Colonic mucosa (tissue), 4 donors: ENCODE results near the gene BCL11B. TPM values are rescaled to one million over a fixed set of nuclear protein-coding genes. Genes with fewer than 3 reads are reported as not detected.

Experiments used
- DNase-seq: peaks from one replicate; pipeline ENCODE4 v3.0.0-alpha.2; 2020
- H3K27ac ChIP-seq: fragments of 200-600 bp; one replicate; pipeline ENCODE4 v1.8.0; 2021
- H3K27me3 ChIP-seq: fragments of 200-600 bp; one replicate; pipeline ENCODE4 v1.8.0; 2021
- H3K36me3 ChIP-seq: fragments of 200-600 bp; one replicate; pipeline ENCODE4 v1.8.0; 2021
- H3K4me1 ChIP-seq: fragments of 200-600 bp; one replicate; pipeline ENCODE4 v1.8.0; 2021; ENCODE audit warnings: mild to moderate bottlenecking
- H3K4me3 ChIP-seq: fragments of 200-600 bp; one replicate; pipeline ENCODE4 v1.8.0; 2021
- H3K9ac ChIP-seq, 2 donors: one replicate each; pipeline ENCODE4 v1.7.0; 2013; ENCODE audit warnings: control low read depth in 2 of 2, low read depth in 2 of 2, low read length in 2 of 2
- H3K9me3 ChIP-seq: fragments of 200-600 bp; one replicate; pipeline ENCODE4 v1.8.0; 2021
- intact Hi-C: fragments of 100-400 bp; cut with DNase I; formaldehyde crosslinking; loops from one replicate; pipeline ENCODE4 v1.14.1; 2022
- total RNA-seq, 2 donors: library from RNA; stranded (reverse); fragmentation: NEBNext Ultra II Directional in 1 of 2; extraction: Animal tissue kit (Norgen Biotek cat#: 25700) in 1 of 2; gene quantifications; one replicate each; pipeline ENCODE4 v1.2.1, GENCODE V29; 2021
- TF ChIP-seq, protein P1 (sequence below): fragments of 200-600 bp; IDR thresholded peaks from one replicate; pipeline ENCODE4 v1.8.0; 2022; ENCODE audit warnings: antibody characterized with exemption, mild to moderate bottlenecking
- donor health status: healthy.
- donor health status: DM: no; HTN: no; CAD: no.
- donor health status: DM: no; HTN: no; CAD: no.

BCL11B gene
- total RNA-seq, 2 donors from 2014 or later, result 5.6 to 10.4 TPM

DNA sequence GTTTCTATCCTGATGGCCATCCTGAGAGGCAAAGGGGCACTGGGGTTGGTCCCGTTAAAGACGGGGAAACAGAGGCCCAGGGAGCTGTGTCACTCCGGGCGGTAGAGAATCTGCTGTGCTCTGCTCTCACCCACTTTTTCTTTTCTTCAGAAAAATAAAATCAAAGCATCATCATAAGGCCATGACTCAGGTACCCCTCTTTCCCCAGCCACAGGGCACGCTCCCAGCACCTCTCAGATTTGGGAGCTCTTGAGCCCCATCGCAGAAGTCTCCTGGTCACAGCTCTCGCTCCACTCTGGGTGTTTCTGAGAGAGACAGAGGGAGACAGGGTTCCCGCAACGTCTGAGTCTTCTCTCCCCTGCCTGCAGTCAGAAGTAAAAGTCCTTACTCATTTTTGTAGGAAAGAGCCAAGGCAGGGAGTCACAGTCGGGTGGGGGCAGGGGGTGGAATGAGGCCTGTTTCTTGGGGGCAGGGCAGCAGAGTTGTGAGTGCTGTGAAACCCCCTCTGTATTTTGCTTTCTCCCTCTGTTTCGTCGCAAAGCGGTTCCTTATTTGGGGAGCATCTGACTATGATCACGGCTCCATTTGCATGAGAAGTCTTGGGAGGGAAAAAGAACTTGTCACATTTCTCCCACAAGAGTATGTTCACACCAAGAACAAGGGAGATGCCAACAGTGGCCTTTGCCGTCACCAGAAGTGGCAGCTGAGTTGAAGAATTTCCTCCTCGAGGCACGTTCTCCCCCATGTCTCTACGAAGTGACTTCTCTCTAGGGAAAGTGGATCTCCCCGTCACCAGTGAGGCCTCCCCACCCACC, 139.0 kb downstream of the BCL11B start:
- no peak for DNase-seq

DNA sequence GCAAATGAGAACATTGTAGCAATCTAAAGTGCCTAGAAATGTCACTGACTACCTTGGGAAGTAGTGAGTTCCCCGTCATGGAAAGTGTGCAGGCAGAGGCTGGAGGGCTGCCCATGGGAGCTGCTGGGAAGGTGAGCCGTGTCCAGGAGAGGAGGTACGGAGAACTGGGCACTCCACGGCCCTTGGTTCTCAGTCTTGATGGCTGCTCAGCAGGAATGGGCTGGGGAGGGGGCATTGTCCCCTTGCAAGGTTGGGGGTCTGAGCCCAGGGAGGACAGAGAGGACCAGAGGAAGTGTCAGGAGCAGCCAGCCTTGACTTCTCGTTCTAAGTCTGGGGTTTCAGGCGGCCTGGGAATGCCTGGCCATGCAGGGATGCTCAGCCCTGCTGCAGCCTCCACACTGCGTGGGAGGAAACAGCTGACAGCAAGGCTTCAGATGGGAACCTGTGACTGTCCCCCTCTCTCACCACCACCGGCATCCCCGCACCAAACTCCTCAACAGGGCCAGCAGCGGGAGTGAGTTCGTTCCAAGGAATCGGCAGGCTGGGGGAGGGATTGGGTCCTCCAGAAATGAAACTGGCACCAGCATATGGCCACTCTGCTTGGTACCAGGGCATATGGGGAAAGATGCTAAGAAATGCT, 140.2 kb downstream of the BCL11B start:
- no peaks in the 10 kb centered on the region for H3K9me3 ChIP-seq

More for the DNA sequence above, 139.0 kb downstream of the BCL11B start:
- Histone ChIP-seq H3K27ac (no peak overlapping the region), H3K4me1 (no peaks in the 10 kb centered on the region), H3K9ac (no peak overlapping the region), H3K27me3 (no peaks in the 10 kb centered on the region), H3K36me3 (no peaks in the 10 kb centered on the region), H3K9me3 (no peaks in the 10 kb centered on the region), H3K4me3 (no peak overlapping the region)
- intact Hi-C loops, result no loop called here
- TF ChIP-seq, protein P1, sequence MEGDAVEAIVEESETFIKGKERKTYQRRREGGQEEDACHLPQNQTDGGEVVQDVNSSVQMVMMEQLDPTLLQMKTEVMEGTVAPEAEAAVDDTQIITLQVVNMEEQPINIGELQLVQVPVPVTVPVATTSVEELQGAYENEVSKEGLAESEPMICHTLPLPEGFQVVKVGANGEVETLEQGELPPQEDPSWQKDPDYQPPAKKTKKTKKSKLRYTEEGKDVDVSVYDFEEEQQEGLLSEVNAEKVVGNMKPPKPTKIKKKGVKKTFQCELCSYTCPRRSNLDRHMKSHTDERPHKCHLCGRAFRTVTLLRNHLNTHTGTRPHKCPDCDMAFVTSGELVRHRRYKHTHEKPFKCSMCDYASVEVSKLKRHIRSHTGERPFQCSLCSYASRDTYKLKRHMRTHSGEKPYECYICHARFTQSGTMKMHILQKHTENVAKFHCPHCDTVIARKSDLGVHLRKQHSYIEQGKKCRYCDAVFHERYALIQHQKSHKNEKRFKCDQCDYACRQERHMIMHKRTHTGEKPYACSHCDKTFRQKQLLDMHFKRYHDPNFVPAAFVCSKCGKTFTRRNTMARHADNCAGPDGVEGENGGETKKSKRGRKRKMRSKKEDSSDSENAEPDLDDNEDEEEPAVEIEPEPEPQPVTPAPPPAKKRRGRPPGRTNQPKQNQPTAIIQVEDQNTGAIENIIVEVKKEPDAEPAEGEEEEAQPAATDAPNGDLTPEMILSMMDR, result no peak

DNA sequence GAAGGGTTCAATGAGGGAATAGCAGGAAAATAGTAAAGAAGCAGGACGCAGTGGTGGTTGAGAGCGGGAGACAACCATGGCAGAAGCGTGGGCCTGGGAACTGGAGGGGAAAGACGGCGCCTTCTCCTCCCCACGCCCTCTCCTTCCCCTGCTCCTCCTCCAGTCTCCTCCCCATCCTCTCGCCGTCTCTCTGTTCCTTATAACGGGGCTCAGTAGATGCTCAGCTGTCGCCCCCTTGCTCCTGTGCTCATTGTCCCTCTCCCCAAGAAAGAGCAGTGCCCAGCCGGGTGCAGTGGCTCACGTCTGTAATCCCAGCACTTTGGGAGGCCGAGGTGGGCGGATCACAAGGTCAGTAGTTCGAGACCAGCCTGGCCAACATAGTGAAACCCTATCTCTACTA, 142.0 kb downstream of the BCL11B start:
- DNase-seq, result no peak
- intact Hi-C loops, result no loop called here

More for the DNA sequence above, 140.2 kb downstream of the BCL11B start:
- Histone ChIP-seq H3K9ac (no peak overlapping the region), H3K4me1 (no peaks in the 10 kb centered on the region), H3K27ac (no peak overlapping the region), H3K36me3 (no peaks in the 10 kb centered on the region), H3K27me3 (no peaks in the 10 kb centered on the region), H3K4me3 (no peak overlapping the region)
- TF ChIP-seq, protein P1, result no peak
- intact Hi-C loops, result no loop called here
- no peak for DNase-seq

DNA sequence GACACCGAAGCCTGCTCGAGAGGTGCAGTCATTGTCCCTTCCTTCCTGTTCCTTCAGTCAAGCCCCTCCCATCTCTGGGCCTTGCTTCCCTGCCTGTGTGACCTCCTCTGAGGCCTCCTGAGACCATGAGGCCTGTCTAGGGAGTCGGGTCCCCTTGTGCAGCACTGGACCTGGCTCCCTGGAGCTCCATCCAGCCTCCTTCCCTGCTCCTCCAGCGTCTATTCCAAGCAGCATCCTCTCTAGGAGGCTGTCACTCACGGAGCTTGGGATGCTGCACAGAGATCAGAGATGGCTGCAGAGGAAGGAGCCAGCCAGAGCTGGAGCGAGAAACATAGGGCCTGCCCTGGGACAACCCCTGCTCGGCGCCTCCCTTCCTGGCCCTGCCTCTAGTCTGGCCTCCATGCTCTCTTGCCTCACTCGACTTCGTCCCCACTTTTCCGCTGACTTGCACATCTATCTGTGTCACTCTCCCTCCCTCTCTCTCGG, 142.7 kb downstream of the BCL11B start:
- Histone ChIP-seq H3K9me3 (no peaks in the 10 kb centered on the region), H3K36me3 (no peaks in the 10 kb centered on the region), H3K9ac (no peak overlapping the region), H3K4me3 (no peak overlapping the region), H3K27ac (no peak overlapping the region), H3K27me3 (no peaks in the 10 kb centered on the region), H3K4me1 (no peaks in the 10 kb centered on the region)
- TF ChIP-seq, protein P1, result no peak
- intact Hi-C loops, result no loop called here
- no peak for DNase-seq

More for the DNA sequence above, 142.0 kb downstream of the BCL11B start:
- Histone ChIP-seq H3K9me3 (no peaks in the 10 kb centered on the region), H3K36me3 (no peaks in the 10 kb centered on the region), H3K4me1 (no peaks in the 10 kb centered on the region), H3K27me3 (no peaks in the 10 kb centered on the region), H3K4me3 (no peak overlapping the region), H3K9ac (no peak overlapping the region), H3K27ac (no peak overlapping the region)
- TF ChIP-seq, protein P1, result no peak

DNA sequence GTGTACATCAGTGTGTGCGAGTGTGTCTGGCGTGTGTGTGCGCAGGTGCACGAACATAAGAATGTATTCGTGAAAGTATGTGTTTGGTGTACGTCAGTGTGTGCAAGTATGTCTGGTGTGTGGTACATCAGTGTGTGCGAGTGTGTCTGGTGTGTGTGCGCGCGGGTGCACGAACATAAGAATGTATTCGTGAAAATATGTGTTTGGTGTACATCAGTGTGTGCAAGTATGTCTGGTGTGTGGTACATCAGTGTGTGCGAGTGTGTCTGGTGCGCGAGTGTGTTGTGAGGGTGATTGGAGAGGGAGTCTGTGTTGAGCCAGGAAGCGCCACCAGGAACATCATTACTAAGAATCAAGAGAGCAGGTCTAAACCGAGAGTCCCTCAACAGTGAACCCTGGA, 143.8 kb downstream of the BCL11B start:
- TF ChIP-seq, protein P1, result no peak
- Histone ChIP-seq H3K9ac (no peak overlapping the region), H3K36me3 (no peaks in the 10 kb centered on the region), H3K27ac (no peak overlapping the region), H3K4me3 (no peak overlapping the region), H3K4me1 (no peaks in the 10 kb centered on the region), H3K27me3 (no peaks in the 10 kb centered on the region), H3K9me3 (no peaks in the 10 kb centered on the region)
- intact Hi-C loops, result no loop called here
- DNase-seq, result no peak
